HepG2 (cell line): Measurements from ENCODE around the gene CD96. TPM values are rescaled to one million over a fixed set of nuclear protein-coding genes. Genes with fewer than 3 reads are reported as not detected.

ENCODE experiments used
- ATAC-seq: fragments of 200-7000 bp; cut with Tn5 transposase; 3 replicates; pipeline ENCODE4 v1.9.1; 2020; ENCODE audit warnings: mild to moderate bottlenecking, moderate library complexity
- BruUV-seq: library from RNA; stranded (reverse); fragments of 400-500 nt; replicated peaks from 2 replicates; lab custom pipeline; 2021; lab: Mats Ljungman, UMichigan
- CTCF ChIA-PET: fragments of 300-600 bp; formaldehyde crosslinking; extraction: SDS; loops from one replicate; lab custom pipeline; 2021; ENCODE audit warnings: low total read pairs, inconsistent platforms, low intra/inter-chr PET ratio; lab: Yijun Ruan, JAX
- POLR2A ChIA-PET: fragments of 350-600 bp; sonication (Branson Sonifier 250); formaldehyde crosslinking; loops from one replicate; lab custom pipeline; 2020; ENCODE audit warnings: antibody characterized with exemption, inconsistent platforms; lab: Yijun Ruan, JAX
- DNase-seq: peaks from one replicate; pipeline ENCODE4 v3.0.0-alpha.2; 2015; ENCODE audit warnings: low spot score
- FAIRE-seq: peaks from 3 replicates; lab custom pipeline; 2011; peaks lifted over from hg19 to GRCh38; lab: Jason Lieb, UNC
- H2AFZ ChIP-seq: one replicate; pipeline ENCODE4 v1.6.1; 2011; ENCODE audit warnings: low read length, inconsistent platforms
- H3K27ac ChIP-seq: fragments of 300-600 bp; 3 replicates; pipeline ENCODE4 v1.8.0; 2011; ENCODE audit warnings: mixed run types, mild to moderate bottlenecking, mixed read lengths, low read length, inconsistent platforms; ENCODE audit not compliant: insufficient read depth; ENCODE audit errors: extremely low read length
- H3K27me3 ChIP-seq, 2 experiments: fragments of 200-600 bp in 1 of 2; 2 replicates in 1 of 2; 3 replicates in 1 of 2; pipeline versions ENCODE4 v1.6.0 to v1.8.0; 2011; ENCODE audit warnings: low read length in 2 of 2, mild to moderate bottlenecking in 2 of 2, moderate library complexity in 2 of 2, inconsistent platforms in 1 of 2; ENCODE audit not compliant: insufficient read depth in 2 of 2, control insufficient read depth in 1 of 2
- H3K36me3 ChIP-seq, 2 experiments: fragments of 200-600 bp in 1 of 2; replicated peaks in 1 of 2; 2 replicates in 1 of 2; 3 replicates in 1 of 2; pipeline versions ENCODE4 v1.5.1 to v1.8.0; 2011; ENCODE audit warnings: low read length in 2 of 2, inconsistent platforms in 1 of 2; ENCODE audit not compliant: insufficient read depth in 2 of 2, control insufficient read depth in 1 of 2
- H3K4me1 ChIP-seq: 2 replicates; pipeline ENCODE4 v1.5.1; 2012; ENCODE audit warnings: low read length, inconsistent platforms; ENCODE audit not compliant: insufficient read depth
- H3K4me2 ChIP-seq: 2 replicates; pipeline ENCODE4 v1.6.0; 2011; ENCODE audit warnings: low read depth, low read length, inconsistent platforms
- H3K4me3 ChIP-seq, 3 experiments: fragments of 200-600 bp in 1 of 3; sonication (generic), shearing (Covaris generic) in 1 of 3; replicated peaks in 1 of 3; 2 replicates each; pipeline ENCODE4 v1.5.1; 2011 to 2016; ENCODE audit warnings: low read length in 3 of 3, inconsistent platforms in 2 of 3, low read depth in 2 of 3, mild to moderate bottlenecking in 2 of 3, control low read depth in 1 of 3, mixed read lengths in 1 of 3; ENCODE audit not compliant: insufficient read depth in 1 of 3
- H3K79me2 ChIP-seq: one replicate; pipeline ENCODE4 v1.6.1; 2011; ENCODE audit warnings: low read length, inconsistent platforms; ENCODE audit not compliant: insufficient read depth
- H3K9ac ChIP-seq: 2 replicates; pipeline ENCODE4 v1.6.0; 2011; ENCODE audit warnings: mild to moderate bottlenecking, low read depth, low read length, inconsistent platforms; ENCODE audit not compliant: insufficient read depth
- H3K9me3 ChIP-seq: 2 replicates; pipeline ENCODE4 v1.5.1; 2012; ENCODE audit warnings: mild to moderate bottlenecking, low read length
- H4K20me1 ChIP-seq: 2 replicates; pipeline ENCODE4 v1.6.0; 2011; ENCODE audit warnings: inconsistent platforms, mild to moderate bottlenecking, low read length, moderate library complexity; ENCODE audit not compliant: insufficient read depth
- BORCS8-MEF2B ChIP-seq: sonication (generic); formaldehyde crosslinking; IDR thresholded peaks from 2 replicates; pipeline ENCODE4 v1.8.0; 2022; ENCODE audit warnings: mild to moderate bottlenecking, missing genetic modification reagents
- GATA4 ChIP-seq: sonication (generic); IDR thresholded peaks from 2 replicates; pipeline ENCODE4 v1.6.1; 2016; ENCODE audit warnings: antibody characterized with exemption, low read depth, borderline replicate concordance
- GFI1 ChIP-seq: sonication (generic); formaldehyde crosslinking; IDR thresholded peaks from 2 replicates; pipeline ENCODE4 v1.5.0; 2020; ENCODE audit warnings: missing genetic modification reagents, mild to moderate bottlenecking, borderline replicate concordance
- KDM5B ChIP-seq: sonication (generic); formaldehyde crosslinking; IDR thresholded peaks from 2 replicates; pipeline ENCODE4 v1.4.0; 2020; ENCODE audit warnings: missing genetic modification reagents, mild to moderate bottlenecking, borderline replicate concordance
- LCORL ChIP-seq, 2 experiments: fragments of 450-650 bp in 1 of 2; sonication (generic) in 1 of 2; formaldehyde crosslinking in 1 of 2; IDR thresholded peaks; 2 replicates each; pipeline versions ENCODE4 v1.5.0 to v1.6.1; 2017 to 2020; ENCODE audit warnings: antibody characterized with exemption in 1 of 2, missing genetic modification reagents in 1 of 2
- PAF1 ChIP-seq: IDR thresholded peaks from 2 replicates; pipeline ENCODE4 v1.6.1; 2016; ENCODE audit warnings: missing genetic modification reagents, missing compliant biosample characterization
- PHB2 ChIP-seq: fragments of 450-650 bp; IDR thresholded peaks from 2 replicates; pipeline ENCODE4 v1.6.1; 2018; ENCODE audit not compliant: partially characterized antibody
- RBM39 ChIP-seq: fragments of 200-400 bp; formaldehyde crosslinking; IDR thresholded peaks from one replicate; pipeline ENCODE4 v1.6.1; 2018; ENCODE audit warnings: antibody characterized with exemption, mild to moderate bottlenecking, low read depth, low read length; ENCODE audit not compliant: poor library complexity, severe bottlenecking
- SMARCE1 ChIP-seq: fragments of 450-650 bp; IDR thresholded peaks from 2 replicates; pipeline ENCODE4 v1.6.1; 2017; ENCODE audit warnings: borderline replicate concordance
- SSRP1 ChIP-seq: IDR thresholded peaks from 2 replicates; pipeline ENCODE4 v1.6.1; 2016; ENCODE audit warnings: control low read depth
- ZNF124 ChIP-seq: sonication (generic); formaldehyde crosslinking; IDR thresholded peaks from 2 replicates; pipeline ENCODE4 v1.4.0; 2020; ENCODE audit warnings: missing genetic modification reagents
- ZNF441 ChIP-seq: sonication (generic); formaldehyde crosslinking; IDR thresholded peaks from 2 replicates; pipeline ENCODE4 v1.7.0; 2021; ENCODE audit warnings: missing genetic modification reagents, borderline replicate concordance
- ZNF564 ChIP-seq: sonication (generic); formaldehyde crosslinking; IDR thresholded peaks from 2 replicates; pipeline ENCODE4 v1.8.1; 2023; ENCODE audit warnings: mild to moderate bottlenecking, missing genetic modification reagents
- ZNF670 ChIP-seq: sonication (generic); formaldehyde crosslinking; IDR thresholded peaks from 2 replicates; pipeline ENCODE4 v1.8.0; 2022; ENCODE audit warnings: mild to moderate bottlenecking, missing genetic modification reagents, borderline replicate concordance
- ZNF749 ChIP-seq: sonication (generic); formaldehyde crosslinking; IDR thresholded peaks from 2 replicates; pipeline ENCODE4 v1.8.0; 2022; ENCODE audit warnings: mild to moderate bottlenecking, missing genetic modification reagents, moderate library complexity, borderline replicate concordance
- ZSCAN22 ChIP-seq: sonication (generic); formaldehyde crosslinking; IDR thresholded peaks from 2 replicates; pipeline ENCODE4 v1.4.0; 2020; ENCODE audit warnings: mild to moderate bottlenecking, missing genetic modification reagents
- ZSCAN31 ChIP-seq: sonication (generic); formaldehyde crosslinking; IDR thresholded peaks from 2 replicates; pipeline ENCODE4 v1.5.0; 2020; ENCODE audit warnings: low read depth, mild to moderate bottlenecking, missing genetic modification reagents
- WGBS: methylation state at CpG from one replicate; pipeline ENCODE4 v1.1.6; 2017; ENCODE audit warnings: low lambda C conversion rate; 5-methylcytosine and 5-hydroxymethylcytosine counted together
- in situ Hi-C: cut with HindIII; loops from 2 replicates; pipeline ENCODE4 v1.10.0; 2017; ENCODE audit warnings: low pct_unique_long_range_greater_than_20kb; ENCODE audit not compliant: extremely low pct_ligation_motif_present
- intact Hi-C: fragments of 100-400 bp; cut with micrococcal nuclease; formaldehyde crosslinking; loops from one replicate; pipeline ENCODE4 v1.10.0; 2022; ENCODE audit not compliant: unreplicated experiment
- polyA plus RNA-seq, 8 experiments: library from polyadenylated mRNA; depleted of rRNA in 3 of 8; stranded (reverse) in 7 of 8; unstranded in 1 of 8; fragments of >200 nt; fragmentation: Illumina TruSeq in 4 of 8; extraction: Trizol in 4 of 8; gene quantifications; 2 replicates each; pipeline versions ENCODE4 v1.2.1 to v1.2.3, GENCODE V29; 2011 to 2016; ENCODE audit warnings: low read depth in 4 of 8, missing spikeins in 1 of 8, mixed read lengths in 1 of 8; ENCODE audit not compliant: insufficient read depth in 1 of 8
- total RNA-seq, 5 experiments: library from RNA; depleted of rRNA; stranded (reverse); fragments of >200 nt; fragmentation: Illumina TruSeq; extraction: Trizol; gene quantifications; 2 replicates each; pipeline ENCODE4 v1.2.3, GENCODE V29; 2016; ENCODE audit warnings: low read depth in 1 of 5
- TF ChIP-seq, protein P1 (sequence below): sonication (generic); formaldehyde crosslinking; IDR thresholded peaks from 2 replicates; pipeline ENCODE4 v1.5.1; 2020; ENCODE audit warnings: missing genetic modification reagents, mild to moderate bottlenecking, borderline replicate concordance
- TF ChIP-seq, protein P2 (sequence below): sonication (generic); formaldehyde crosslinking; IDR thresholded peaks from 2 replicates; pipeline ENCODE4 v1.9.0; 2022; ENCODE audit warnings: low read depth, missing genetic modification reagents

Gene CD96
- total and polyA plus RNA-seq, 2 of the 13 experiments (the other 11 are each of a cell fraction or from before 2014, with no cell fraction given): not detected

DNA sequence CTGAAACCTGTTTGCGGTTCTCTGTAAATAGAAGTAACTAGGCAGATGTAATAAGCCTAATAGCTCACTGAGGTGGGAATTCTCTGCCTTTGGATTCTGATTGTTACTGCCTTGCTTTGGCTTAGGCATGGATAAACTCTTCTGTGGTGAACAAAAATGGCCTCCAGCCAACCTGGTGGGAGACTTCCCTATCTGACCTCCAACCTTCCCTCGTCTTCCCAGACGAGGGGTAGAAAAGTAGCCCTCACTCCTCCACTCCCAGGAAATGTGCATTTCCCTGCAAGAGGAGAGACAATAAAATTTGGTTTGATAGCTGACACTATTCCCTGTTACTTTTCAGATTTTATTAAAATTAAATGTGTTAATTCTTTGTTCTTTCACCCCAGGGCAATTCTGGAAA lies 606 bp upstream of the CD96 start:
- Histone ChIP-seq H3K4me3 (no peak overlapping the region), H3K36me3 (no peaks in the 10 kb centered on the region), H3K9me3 (no peaks in the 10 kb centered on the region), H2AFZ (no peak overlapping the region), H3K27ac (no peak overlapping the region), H4K20me1 (no peaks in the 10 kb centered on the region), H3K4me1 (peaks cover 22% of the 10 kb centered on the region), H3K9ac (no peak overlapping the region), H3K27me3 (no peaks in the 10 kb centered on the region), H3K79me2 (no peaks in the 10 kb centered on the region), H3K4me2 (no peak overlapping the region)
- ChIA-PET CTCF (no interaction called here), POLR2A (no interaction called here)
- intact Hi-C loops (no loop called here), in situ Hi-C loops (loop anchor here (25.0 kb wide), 1 partner anchor 504 kb away; no protein-coding TSS in a partner anchor)
- ATAC-seq (no peak), DNase-seq (no peak), FAIRE-seq (no peak)
- TF ChIP-seq GATA4 (no peak), LCORL (IDR thresholded peaks at IDR 0.05) (no peak), LCORL (CRISPR knock-in tag; IDR thresholded peaks at IDR 0.05) (no peak), ZNF670 (no peak), BORCS8-MEF2B (CRISPR knock-in tag) (no peak), RBM39 (no peak), ZSCAN31 (CRISPR knock-in tag) (no peak), SSRP1 (no peak), ZNF441 (no peak), KDM5B (CRISPR knock-in tag) (no peak), ZNF749 (no peak), ZNF564 (CRISPR knock-in tag) (no peak), ZSCAN22 (no peak), SMARCE1 (no peak), PAF1 (no peak), ZNF124 (CRISPR knock-in tag) (no peak), GFI1 (CRISPR knock-in tag) (no peak), PHB2 (no peak)
- TF ChIP-seq, protein P1, sequence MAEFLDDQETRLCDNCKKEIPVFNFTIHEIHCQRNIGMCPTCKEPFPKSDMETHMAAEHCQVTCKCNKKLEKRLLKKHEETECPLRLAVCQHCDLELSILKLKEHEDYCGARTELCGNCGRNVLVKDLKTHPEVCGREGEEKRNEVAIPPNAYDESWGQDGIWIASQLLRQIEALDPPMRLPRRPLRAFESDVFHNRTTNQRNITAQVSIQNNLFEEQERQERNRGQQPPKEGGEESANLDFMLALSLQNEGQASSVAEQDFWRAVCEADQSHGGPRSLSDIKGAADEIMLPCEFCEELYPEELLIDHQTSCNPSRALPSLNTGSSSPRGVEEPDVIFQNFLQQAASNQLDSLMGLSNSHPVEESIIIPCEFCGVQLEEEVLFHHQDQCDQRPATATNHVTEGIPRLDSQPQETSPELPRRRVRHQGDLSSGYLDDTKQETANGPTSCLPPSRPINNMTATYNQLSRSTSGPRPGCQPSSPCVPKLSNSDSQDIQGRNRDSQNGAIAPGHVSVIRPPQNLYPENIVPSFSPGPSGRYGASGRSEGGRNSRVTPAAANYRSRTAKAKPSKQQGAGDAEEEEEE (CRISPR knock-in tag): no peak
- TF ChIP-seq, protein P2, sequence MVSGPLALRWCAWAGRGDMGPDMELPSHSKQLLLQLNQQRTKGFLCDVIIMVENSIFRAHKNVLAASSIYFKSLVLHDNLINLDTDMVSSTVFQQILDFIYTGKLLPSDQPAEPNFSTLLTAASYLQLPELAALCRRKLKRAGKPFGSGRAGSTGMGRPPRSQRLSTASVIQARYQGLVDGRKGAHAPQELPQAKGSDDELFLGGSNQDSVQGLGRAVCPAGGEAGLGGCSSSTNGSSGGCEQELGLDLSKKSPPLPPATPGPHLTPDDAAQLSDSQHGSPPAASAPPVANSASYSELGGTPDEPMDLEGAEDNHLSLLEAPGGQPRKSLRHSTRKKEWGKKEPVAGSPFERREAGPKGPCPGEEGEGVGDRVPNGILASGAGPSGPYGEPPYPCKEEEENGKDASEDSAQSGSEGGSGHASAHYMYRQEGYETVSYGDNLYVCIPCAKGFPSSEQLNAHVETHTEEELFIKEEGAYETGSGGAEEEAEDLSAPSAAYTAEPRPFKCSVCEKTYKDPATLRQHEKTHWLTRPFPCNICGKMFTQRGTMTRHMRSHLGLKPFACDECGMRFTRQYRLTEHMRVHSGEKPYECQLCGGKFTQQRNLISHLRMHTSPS (CRISPR knock-in tag): no peak
- WGBS: 16% methylated on average over 3 of the region's 3 CpGs
- BruUV-seq: no TSS peak
